SK-N-MC (cell line): ENCODE measurements around the gene SEPSECS.

Experiments
- EZH2 ChIP-seq: fragments of 200-600 bp; sonication (generic); IDR thresholded peaks from one replicate; pipeline ENCODE4 v1.6.1; 2017; ENCODE audit warnings: antibody characterized with exemption
- FOXP2 ChIP-seq: optimal IDR thresholded peaks from 2 replicates; pipeline ENCODE3; 2011; ENCODE audit warnings: mild to moderate bottlenecking, moderate library complexity; ENCODE audit not compliant: insufficient read depth; ENCODE audit errors: extremely low read length, control extremely low read depth
- POLR2AphosphoS5 ChIP-seq: IDR thresholded peaks from 2 replicates; pipeline ENCODE4 v1.6.1; 2012; ENCODE audit warnings: mild to moderate bottlenecking, low read depth, low read length, borderline replicate concordance

DNA sequence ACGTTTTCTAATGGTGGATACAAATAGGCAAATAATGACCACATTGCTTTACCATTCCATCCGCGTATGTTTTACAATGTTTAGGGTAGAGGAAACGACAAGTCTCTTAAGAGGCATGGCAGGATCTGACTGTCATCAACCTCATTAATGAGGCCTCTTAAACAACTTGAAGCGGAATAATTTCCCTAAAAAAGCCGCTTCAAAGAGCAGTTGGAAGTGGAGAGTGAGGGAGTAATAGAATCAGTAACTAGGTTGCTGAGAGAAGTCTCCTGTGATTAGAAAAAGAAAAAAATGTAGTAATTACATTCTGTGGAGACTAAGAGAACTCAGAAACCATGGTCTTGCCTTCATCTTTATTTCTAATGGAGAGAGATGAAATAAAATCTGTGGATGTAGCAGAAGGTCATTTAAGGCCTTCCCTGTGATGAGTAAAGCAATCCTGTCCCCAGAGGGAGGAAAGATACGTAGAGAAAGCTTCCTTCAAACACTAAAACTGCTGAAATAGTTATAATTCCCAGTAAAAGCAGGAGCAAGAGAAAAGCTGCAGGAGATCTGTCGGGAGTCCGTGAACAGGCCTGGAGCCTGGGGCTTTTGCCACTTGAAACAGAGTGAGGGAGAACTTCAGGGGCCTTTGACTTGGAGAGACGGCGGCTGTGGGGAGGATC, 11.1 kb upstream of the SEPSECS start:
- TF ChIP-seq EZH2 (no peak), POLR2AphosphoS5 (no peak), FOXP2 (no peak)
